HG02678 (cell line): ENCODE data around the gene STK10.
A peak's percentile ranks its signal among the peaks of the same experiment; 100 is the strongest.

Experiments
- ATAC-seq: cut with Tn5 transposase; IDR thresholded peaks from one replicate; pipeline ENCODE4 v1.9.1; 2021; ENCODE audit warnings: mild to moderate bottlenecking, moderate library complexity; ENCODE audit not compliant: unreplicated experiment

STK10 gene

GRCh38 chr5:172144931-172145869 lies 42.8 kb downstream of the STK10 start:
- ATAC-seq = no peak

- ATAC-seq = peak; percentile 67
Measured at GRCh38 chr5:172144291-172144815, 43.7 kb downstream of the STK10 start.

- no peak for ATAC-seq
Measured at GRCh38 chr5:172143875-172144274, 44.1 kb downstream of the STK10 start.

- no peak for ATAC-seq
Measured at GRCh38 chr5:172142709-172143215, 45.3 kb downstream of the STK10 start.

- ATAC-seq = no peak
Measured at GRCh38 chr5:172141949-172142319, 46.1 kb downstream of the STK10 start.

GRCh38 chr5:172140866-172141265 lies 47.2 kb downstream of the STK10 start:
- no peak for ATAC-seq

- ATAC-seq = no peak
Measured at GRCh38 chr5:172140120-172140519, 47.9 kb downstream of the STK10 start.

GRCh38 chr5:172137046-172137445 lies 51.0 kb downstream of the STK10 start:
- ATAC-seq = no peak

GRCh38 chr5:172133359-172134029 lies 54.5 kb downstream of the STK10 start:
- no peak for ATAC-seq

GRCh38 chr5:172131690-172132089 lies 56.3 kb downstream of the STK10 start:
- no peak for ATAC-seq

- no peak for ATAC-seq
Measured at GRCh38 chr5:172129256-172129910, 58.6 kb downstream of the STK10 start.

GRCh38 chr5:172127581-172127980 lies 60.4 kb downstream of the STK10 start:
- no peak for ATAC-seq

- no peak for ATAC-seq
Measured at GRCh38 chr5:172123269-172123692, 64.7 kb downstream of the STK10 start.

GRCh38 chr5:172119921-172120688 lies 67.9 kb downstream of the STK10 start:
- ATAC-seq = no peak

GRCh38 chr5:172118891-172119290 lies 69.1 kb downstream of the STK10 start:
- ATAC-seq = no peak

GRCh38 chr5:172117977-172118701 lies 69.9 kb downstream of the STK10 start:
- ATAC-seq = no peak

- ATAC-seq = no peak
Measured at GRCh38 chr5:172115541-172115982, 72.5 kb downstream of the STK10 start.

- peak; percentile 50 for ATAC-seq
Measured at GRCh38 chr5:172114875-172115422, 73.1 kb downstream of the STK10 start.

GRCh38 chr5:172113036-172113435 lies 75.0 kb downstream of the STK10 start:
- no peak for ATAC-seq
